SIG-M5 treated with dmso at 0.1 percent for 504 hours (cell line): ENCODE data around the gene CDH19.

Experiments
- DNase-seq: peaks from one replicate; lab custom pipeline; 2025; ENCODE audit not compliant: unreplicated experiment; lab: John Stamatoyannopoulos, UW

The CDH19 gene

GRCh38 chr18:66571845-66572244, 32.0 kb downstream of the CDH19 start:
- DNase-seq: no peak

GRCh38 chr18:66566616-66567015, 37.3 kb downstream of the CDH19 start:
- no peak for DNase-seq

GRCh38 chr18:66564236-66564635, 39.7 kb downstream of the CDH19 start:
- DNase-seq: no peak

- DNase-seq: no peak
These were observed 41.6 kb downstream of the CDH19 start for GRCh38 chr18:66562279-66562678.

GRCh38 chr18:66560094-66560493, 43.8 kb downstream of the CDH19 start:
- peak; percentile 44 for DNase-seq

GRCh38 chr18:66558773-66559172, 45.1 kb downstream of the CDH19 start:
- no peak for DNase-seq

GRCh38 chr18:66557091-66557490, 46.8 kb downstream of the CDH19 start:
- DNase-seq: no peak

- DNase-seq: no peak
These were observed 48.3 kb downstream of the CDH19 start for GRCh38 chr18:66555585-66555984.

- no peak for DNase-seq
These were observed 50.1 kb downstream of the CDH19 start for GRCh38 chr18:66553824-66554223.

- DNase-seq: no peak
These were observed 53.5 kb downstream of the CDH19 start for GRCh38 chr18:66550366-66550765.

- DNase-seq: no peak
These were observed 55.1 kb downstream of the CDH19 start for GRCh38 chr18:66548747-66549146.

GRCh38 chr18:66534110-66534509, 69.8 kb downstream of the CDH19 start:
- no peak for DNase-seq

GRCh38 chr18:66533693-66534092, 70.2 kb downstream of the CDH19 start:
- no peak for DNase-seq

GRCh38 chr18:66523219-66523991, 80.5 kb downstream of the CDH19 start:
- no peak for DNase-seq

GRCh38 chr18:66513996-66514395, 89.9 kb downstream of the CDH19 start:
- DNase-seq: no peak

GRCh38 chr18:66511792-66512191, 92.1 kb downstream of the CDH19 start:
- DNase-seq: peak; percentile 12

GRCh38 chr18:66511289-66511688, 92.6 kb downstream of the CDH19 start:
- DNase-seq: no peak

- no peak for DNase-seq
These were observed 93.4 kb downstream of the CDH19 start for GRCh38 chr18:66510357-66511045.

GRCh38 chr18:66508937-66509336, 95.0 kb downstream of the CDH19 start:
- no peak for DNase-seq

GRCh38 chr18:66506178-66506577, 97.7 kb downstream of the CDH19 start:
- DNase-seq: no peak

GRCh38 chr18:66497351-66497750, 106.5 kb downstream of the CDH19 start:
- DNase-seq: no peak

- peak; percentile 43 for DNase-seq
These were observed 108.0 kb downstream of the CDH19 start for GRCh38 chr18:66495844-66496243.

- DNase-seq: no peak
These were observed 130.0 kb downstream of the CDH19 start for GRCh38 chr18:66473882-66474281.
